ENCODE results near the gene TENM3. TPM values are rescaled to one million over a fixed set of nuclear protein-coding genes. Genes with fewer than 3 reads are reported as not detected.

Gene TENM3
- total and polyA plus RNA-seq, 12 donors, result 2.6 to 54.4 (median 42.8) TPM

DNA sequence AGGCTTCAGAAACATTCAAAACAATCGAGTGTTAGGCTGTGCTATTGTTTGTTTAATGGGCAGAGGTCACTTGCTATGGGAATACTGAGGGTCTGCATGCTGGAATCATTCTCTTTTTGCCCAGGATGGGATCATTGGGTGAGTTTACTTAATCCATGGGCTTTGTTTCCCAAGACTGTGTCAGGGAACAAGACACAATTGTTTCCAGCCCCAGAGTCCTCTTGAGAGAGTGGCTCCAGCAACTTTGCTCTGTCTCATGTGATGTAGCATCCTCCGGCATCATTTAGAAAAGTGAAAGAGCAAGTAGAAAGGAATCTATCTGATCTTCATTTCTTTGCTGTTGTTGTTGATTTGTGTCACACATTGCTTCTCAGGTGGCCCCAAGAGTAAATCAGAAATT, 1.8 kb downstream of the TENM3 start:
- WGBS, 4 donors, result 72 to 92% (median 78%) methylated on average over 2 of the region's 2 CpGs
- Histone ChIP-seq H3K4me1 (replicated peaks in 1 of 2) (peaks cover 0 to 4% of the 10 kb centered on the region in 2 donors), H3K27ac (no peak overlapping the region), H3K9me3 (replicated peaks in 1 of 3) (no peaks in the 10 kb centered on the region), H3K27me3 (no peaks in the 10 kb centered on the region), H3K36me3 (replicated peaks in 1 of 2) (no peaks in the 10 kb centered on the region), H3K4me3 (no peak overlapping the region)
- intact Hi-C loops (cut with DNase I), result no loop called here
- TF ChIP-seq POLR2A (IDR thresholded peaks at IDR 0.05), result no peak
- TF ChIP-seq CTCF (IDR thresholded peaks at IDR 0.05), result no peak
- no peak for DNase-seq

- no peak for DNase-seq
- Histone ChIP-seq H3K4me3 (no peak overlapping the region), H3K27ac (no peak overlapping the region), H3K36me3 (replicated peaks in 1 of 2) (no peaks in the 10 kb centered on the region), H3K9me3 (replicated peaks in 1 of 3) (no peaks in the 10 kb centered on the region), H3K27me3 (no peaks in the 10 kb centered on the region), H3K4me1 (replicated peaks in 1 of 2) (peaks cover 0 to 2% of the 10 kb centered on the region in 2 donors)
- intact Hi-C loops (cut with DNase I), result no loop called here
- 86 to 91% (median 87%) methylated on average over 10 of the region's 10 CpGs for WGBS, 4 donors
- TF ChIP-seq POLR2A (IDR thresholded peaks at IDR 0.05) (no peak), CTCF (IDR thresholded peaks at IDR 0.05) (no peak)
Observed at GRCh38 chr4:182245541-182246215, 2.5 kb downstream of the TENM3 start.

DNA sequence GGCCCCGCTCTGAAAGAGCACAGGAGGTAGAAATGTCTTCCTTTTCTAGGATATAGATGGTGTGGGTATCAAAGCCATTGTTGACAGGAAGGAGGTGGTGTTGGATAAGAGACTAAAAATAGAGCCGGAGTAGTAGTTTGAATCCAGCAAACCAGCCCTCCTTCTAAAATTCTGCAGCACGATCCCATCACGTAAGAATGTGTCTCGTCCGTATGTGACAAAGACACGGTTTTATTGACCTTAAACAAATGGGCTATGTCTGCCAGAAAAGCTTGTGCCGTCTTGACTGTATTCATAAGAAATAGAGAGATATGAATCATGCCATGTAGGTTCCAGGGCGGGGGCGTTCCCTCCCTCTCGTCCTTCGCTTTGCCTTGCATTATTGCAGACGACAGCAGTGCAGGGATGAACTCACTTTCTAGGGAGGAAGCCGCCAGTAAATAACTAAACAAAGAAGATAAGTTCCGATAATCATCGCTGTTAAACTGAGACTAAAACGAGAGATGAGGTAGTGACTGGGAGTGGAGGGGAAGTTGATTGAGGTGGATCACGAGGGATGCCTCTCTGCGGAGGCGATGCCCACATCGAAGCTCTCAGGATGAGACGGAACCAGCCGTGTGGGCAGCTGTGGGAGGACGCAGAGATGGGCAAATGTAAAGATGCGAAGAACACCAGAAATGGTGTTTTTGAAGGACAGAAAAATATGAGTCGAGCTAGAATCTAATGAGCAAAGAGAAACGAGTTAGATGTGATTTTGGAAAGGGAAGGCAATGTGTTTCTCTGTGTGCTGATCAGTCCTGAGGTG, 3.4 kb downstream of the TENM3 start:
- no peaks in the 10 kb centered on the region for H3K27me3 ChIP-seq
- intact Hi-C loops (cut with DNase I), result no loop called here
- no peak overlapping the region for H3K27ac ChIP-seq
- no peaks in the 10 kb centered on the region for H3K36me3 ChIP-seq (replicated peaks in 1 of 2)
- no peak for TF ChIP-seq POLR2A (IDR thresholded peaks at IDR 0.05)
- TF ChIP-seq CTCF (IDR thresholded peaks at IDR 0.05), result no peak
- no peak overlapping the region for H3K4me3 ChIP-seq
- no peaks in the 10 kb centered on the region for H3K9me3 ChIP-seq (replicated peaks in 1 of 3)
- 75 to 79% (median 78%) methylated on average over 27 of the region's 27 CpGs for WGBS, 4 donors
- H3K4me1 ChIP-seq (replicated peaks in 1 of 2), result no peaks in the 10 kb centered on the region
- no peak for DNase-seq

GRCh38 chr4:182248295-182248694, 5.1 kb downstream of the TENM3 start:
- no peaks in the 10 kb centered on the region for H3K9me3 ChIP-seq (replicated peaks in 1 of 3)
- DNase-seq, result no peak
- H3K36me3 ChIP-seq (replicated peaks in 1 of 2), result no peaks in the 10 kb centered on the region
- 80 to 94% (median 86%) methylated on average over 3 of the region's 3 CpGs for WGBS, 4 donors
- no peak overlapping the region for H3K27ac ChIP-seq
- H3K4me3 ChIP-seq, result no peak overlapping the region
- H3K4me1 ChIP-seq (replicated peaks in 1 of 2), result no peaks in the 10 kb centered on the region
- intact Hi-C loops (cut with DNase I), result no loop called here
- no peak for TF ChIP-seq POLR2A (IDR thresholded peaks at IDR 0.05)
- TF ChIP-seq CTCF (IDR thresholded peaks at IDR 0.05), result no peak
- H3K27me3 ChIP-seq, result no peaks in the 10 kb centered on the region

Data from adrenal gland (tissue), 12 donors.